MV-4-11 (cell line): Measurements from ENCODE around the gene INPP5A.

Source experiments
- DNase-seq: peaks from one replicate; lab custom pipeline; 2025; lab: John Stamatoyannopoulos, UW

The INPP5A gene

DNA sequence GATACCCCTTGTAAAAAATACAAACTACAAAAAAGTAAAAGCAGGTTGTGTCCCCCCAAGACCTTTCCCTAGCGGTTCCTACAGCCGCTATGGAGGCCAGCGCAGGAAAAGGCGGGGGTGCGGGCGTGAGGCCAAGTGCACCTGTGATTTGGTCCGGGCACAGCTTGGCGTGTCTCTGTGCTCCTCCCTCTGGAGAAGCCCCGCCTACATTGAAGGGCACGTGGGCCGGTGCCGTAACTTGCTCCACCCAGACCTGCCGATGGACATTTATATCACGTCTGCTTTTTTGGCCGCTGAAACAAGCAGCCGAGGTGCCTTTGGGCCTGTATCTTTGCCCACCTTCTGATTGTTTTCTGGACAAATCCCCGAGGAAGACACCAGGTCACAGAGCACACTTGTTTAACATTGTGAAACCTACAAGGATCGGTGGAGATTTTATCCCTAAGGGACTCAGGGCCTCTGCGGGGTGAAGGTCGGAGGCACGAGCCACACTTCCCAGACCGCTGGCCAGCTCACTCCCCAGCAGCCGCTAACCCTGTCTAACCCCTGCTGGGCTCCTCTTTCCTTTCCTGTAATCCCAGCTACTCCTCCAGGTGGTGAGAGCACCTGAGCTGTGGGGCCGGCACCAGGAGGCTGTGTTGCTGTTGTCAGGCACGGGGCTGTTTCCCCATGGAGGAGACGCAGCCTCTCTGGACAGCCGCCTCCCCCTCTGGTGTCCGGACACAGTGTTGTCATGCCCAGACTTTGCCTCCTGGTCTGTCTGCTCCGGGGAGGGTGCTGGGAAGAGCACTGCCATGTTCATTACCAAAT lies 18.8 kb upstream of the INPP5A start:
- DNase-seq, result no peak

DNA sequence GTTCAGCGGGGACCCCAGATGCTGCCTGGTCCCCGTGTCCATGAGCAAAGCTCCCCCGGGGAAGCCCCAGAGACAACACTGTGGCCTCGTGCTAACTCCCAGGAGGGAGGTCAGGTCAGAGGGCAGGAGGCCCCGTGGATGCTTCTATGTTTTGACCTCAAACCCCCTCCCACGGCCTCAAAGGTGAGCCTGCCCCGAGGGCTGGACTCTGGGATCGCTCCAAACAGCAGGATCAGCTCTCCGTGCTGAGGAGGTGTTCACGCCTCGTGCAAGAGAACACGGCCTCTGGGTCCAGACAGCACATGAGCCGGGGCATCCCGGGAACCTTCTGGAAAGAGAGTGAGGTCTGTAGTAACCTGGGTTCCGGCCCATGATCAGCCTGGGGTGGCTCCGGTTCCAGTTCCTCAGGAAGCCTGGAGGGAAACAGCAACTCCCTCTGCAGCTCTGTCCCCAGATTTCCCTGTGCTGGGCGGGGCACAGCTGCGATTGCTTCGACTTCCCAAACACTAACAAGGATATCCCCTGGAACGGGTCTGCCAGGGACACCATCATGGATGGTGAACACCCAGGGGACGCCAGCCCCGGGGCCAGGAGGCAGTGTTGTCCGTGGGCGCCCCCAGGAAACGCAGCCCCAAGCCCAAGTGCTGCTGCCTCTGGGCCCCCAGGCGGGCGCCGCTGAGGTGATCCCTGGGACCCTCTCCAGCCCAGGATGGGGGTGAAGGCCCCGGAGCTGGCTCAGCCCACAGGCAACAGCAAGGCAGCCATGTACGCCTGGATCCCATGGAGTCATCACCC lies 18.0 kb upstream of the INPP5A start:
- no peak for DNase-seq

DNA sequence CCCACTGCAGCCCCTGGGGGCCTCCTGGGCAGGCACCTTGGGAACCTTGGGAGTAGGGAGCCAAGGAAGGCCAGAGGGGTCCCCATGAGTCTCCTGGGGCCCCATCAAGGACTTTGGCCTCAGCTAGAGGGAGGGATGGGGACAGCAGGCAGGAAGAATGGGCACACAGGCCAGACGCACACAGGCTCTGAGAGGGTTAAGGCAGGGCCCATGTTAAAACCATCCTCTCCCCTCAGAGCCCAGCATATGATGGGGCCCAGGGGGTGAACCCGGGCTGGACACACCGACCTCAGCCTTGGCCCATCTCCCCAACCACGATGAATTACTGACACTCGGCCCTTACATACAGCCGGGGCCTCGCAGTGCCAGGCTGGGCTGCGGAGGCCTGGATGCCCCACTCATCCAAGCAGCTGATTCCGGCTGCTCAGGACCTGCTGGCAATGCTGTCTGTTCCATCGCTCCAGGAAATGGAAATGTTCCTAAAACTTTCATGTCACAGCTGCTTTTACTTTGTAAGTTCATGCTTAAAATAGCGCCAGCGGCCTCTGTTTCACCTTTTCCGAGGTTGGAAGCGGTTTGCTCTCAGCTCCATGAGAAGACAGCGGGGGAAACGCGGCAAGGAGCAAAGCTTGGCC lies 17.3 kb upstream of the INPP5A start:
- DNase-seq, result peak; percentile 46

DNA sequence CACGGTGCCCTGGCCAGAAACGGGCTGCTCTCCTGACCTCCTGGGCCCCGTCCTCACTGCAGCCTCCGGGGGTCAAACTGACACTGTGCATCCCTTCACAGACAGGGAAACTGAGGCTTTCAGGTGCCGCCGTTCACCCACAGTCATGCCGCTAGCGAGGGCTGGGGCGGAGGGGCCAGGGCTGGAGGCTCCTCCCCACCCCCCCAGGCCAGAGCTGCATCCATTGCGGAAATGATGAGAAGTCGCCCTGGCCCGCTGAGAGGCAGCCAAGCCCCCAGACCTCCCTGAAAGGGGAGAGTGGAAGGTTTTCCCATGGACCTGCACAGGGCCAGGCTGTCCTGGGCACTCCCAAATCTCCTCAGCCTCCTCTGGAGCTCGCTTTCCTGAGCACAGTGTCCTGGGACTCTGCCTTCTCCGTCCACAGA lies 16.5 kb upstream of the INPP5A start:
- DNase-seq, result no peak

DNA sequence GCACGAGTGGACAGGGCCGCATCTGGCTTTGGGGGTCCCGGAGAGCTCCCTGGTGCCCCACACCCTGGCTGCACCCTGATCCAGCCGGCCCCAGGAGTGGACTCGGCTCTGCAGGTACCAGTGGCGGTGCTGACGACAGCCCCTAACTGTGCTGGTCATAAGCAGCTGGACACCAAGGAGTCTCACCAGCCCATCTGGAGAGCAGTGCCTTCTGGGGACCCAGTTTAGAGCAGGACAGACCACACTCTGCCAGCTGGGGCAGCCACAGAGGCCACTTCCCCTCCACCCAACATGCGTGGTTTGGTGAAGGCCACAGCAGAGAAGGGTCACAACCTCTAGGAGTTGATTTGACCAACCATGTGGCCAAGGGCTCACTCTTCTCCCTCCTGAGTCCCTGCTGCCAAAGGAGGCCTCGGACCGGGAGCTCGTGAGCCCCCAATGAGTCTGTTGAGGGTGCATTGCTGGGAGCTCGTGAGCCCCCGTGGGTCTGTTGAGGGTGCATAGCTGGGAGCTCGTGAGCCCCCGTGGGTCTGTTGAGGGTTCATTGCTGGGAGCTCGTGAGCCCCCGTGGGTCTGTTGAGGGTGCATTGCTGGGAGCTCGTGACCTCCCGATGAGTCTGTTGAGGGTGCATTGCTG lies 16.0 kb upstream of the INPP5A start:
- DNase-seq, result peak; percentile 78

DNA sequence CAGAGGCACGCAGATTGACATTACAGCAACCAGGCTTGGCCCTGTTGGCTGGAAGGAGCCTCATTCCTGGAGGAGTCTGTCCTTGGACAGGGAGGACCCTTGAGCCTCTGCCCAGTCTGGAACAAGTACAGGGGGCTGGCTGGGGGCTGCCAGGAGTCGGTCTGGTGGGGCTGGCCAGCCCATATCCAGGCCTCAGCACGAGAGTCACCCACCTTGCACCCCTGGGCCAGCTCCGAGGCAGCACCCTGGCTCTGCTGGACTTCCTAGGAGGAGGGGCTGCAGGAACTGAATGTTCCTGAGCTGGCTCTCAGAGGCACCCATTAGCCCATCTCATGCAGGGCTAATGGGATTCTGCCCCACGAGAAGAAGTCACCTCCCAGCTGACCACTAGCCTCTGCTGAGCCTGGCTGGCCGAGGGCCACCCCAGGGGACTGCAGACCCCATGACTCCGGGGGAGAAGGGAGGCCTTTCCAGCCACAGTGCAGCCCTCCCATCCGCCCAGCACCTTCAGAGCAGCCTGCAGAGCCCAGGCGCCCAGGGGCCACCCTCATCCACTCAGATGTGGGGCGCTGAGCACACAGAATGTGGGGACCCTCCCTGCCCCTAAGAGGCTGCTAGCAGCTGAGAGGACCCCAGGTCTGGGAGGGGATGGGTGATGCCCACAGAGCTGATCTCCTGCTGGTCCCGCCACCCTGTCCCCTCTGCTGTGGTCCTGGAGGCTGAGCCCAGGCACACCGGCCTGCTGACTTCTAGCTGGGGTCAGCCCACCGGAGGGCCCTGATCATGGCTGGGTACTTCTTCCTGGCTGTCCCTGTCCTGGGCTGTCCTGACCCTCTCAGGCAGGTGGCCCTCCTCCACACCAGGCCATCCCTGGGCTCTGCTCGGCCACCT lies 14.8 kb upstream of the INPP5A start:
- DNase-seq, result no peak

DNA sequence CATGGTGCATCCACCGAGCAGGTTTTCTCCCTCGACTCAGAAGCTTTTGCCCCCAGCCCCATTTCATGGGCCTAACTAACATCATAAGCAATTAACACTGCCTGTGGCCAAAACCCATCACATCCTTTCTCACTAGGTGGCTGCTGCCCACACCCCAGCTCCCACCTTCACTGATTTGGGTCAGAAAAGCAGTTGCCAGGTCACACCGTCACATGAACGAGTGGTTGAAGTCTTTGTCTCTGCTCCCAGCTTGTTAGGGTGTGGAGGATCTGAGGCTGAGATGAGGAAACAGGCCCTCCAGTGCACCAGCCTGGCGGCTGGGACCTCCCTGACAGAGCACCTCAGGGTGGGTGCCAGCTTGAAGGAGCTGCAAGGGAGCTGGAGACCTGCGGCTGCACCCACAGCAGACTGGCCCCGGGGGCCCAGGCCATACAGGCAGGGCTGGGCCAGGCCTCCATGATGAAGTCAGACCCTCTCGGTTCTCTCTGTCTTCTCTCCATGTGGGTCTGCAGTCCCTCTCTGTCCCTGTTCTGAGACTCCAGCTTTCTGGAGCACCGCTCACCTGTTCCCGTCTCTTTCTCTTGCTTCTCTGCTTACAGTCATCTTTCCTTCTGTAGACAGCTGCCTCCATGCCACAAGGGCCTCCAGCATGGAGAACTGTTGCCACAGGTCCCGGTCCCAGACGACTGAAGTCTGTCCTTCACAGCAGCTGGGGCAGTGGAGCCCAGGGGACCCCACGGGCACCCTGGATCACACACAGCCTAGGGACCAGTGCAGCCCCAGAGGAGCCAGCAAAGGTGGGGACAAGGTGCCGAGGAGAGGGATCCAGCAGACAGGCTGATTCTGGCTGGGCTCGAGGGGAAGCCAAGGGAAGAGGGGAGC lies 13.8 kb upstream of the INPP5A start:
- no peak for DNase-seq

DNA sequence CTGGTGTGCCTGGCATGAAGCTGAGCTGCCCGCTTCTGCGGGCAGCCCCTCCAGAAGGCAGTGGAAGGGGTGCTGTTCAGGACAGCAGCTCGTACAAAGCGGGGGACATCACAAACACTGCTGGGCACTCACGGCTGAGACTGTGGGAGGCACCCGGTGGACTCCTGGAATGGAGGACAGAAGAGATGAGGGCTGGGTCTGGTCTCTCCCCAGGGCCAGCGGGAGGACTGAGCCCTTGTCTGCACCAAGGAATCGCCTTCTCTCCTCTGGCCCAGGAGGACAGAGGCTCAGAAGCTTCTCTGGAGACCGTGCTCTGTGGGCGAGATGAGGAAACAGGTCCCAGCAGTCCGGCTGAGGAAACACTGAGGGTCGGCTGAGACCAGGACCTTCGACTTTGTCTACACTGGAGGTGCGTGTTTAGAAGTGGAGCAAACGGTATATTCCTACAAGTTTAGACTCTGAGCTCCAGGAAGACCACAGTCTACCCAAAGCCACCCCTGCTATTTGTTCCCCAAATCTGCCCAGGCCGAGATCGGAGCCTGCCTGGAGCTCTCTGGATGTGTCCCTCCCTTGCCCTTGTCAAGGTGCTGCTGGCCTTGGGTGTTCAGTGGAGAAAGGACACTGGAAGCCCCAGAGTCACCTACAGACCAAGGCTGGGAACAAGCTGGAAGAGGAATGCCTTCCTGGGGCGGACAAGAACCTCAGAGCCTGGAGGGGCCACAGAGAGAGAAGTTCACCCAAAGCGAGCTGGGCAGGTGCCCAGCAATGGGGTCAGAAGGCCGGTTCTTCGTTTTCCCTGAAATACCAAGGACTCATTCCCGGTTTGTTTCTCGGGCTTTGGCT lies 12.9 kb upstream of the INPP5A start:
- no peak for DNase-seq

DNA sequence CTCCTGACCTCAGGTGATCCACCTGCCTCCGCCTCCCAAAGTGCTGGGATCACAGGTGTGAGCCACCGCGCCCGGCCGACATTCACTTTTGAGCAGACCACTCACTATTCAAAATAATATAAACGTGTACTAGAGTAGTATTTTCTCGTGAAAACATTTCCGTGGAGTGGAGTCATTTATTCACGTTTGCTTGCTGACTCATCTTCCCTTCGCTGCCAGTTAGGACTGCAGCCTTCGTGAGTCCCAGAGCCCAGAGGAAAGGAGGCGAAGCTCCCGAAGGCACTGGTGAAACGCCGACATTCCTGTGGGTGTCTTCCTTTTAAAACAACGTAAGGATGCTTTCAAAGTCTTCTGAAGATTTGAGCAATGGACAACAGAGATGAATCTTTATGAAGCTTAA lies 10.9 kb upstream of the INPP5A start:
- no peak for DNase-seq

DNA sequence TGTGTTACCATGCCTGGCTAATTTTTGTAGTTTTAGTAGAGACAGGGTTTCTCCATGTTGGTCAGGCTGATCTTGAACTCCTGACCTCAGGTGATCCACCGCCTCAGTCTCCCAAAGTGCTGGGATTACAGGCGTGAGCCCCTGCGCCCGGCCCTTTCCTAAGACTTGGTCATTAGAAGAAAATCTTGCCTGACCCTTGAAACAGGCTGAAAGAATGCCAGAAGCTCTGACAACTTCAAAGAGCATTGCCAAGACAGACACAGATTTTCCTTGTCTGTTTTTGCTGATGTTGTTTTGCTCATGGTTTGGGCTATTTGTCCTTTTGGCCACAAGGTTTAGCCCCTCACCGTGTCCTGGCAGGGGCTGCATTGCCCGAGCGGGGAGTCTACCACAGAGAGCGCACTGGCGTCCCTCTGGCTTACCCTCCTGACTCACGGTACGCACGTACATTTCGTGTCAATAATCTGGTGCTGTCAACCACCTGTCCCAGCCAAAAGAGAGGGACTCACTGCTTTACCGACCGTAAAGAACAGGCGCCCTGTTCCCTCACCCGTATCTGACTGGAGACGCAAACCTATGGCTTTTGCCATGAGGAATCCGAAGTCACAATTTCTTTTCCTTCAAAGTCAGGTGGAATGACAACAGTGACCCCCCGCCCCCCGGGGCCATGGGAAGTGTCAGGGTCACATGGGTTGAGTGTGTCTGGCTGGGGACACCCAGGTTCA lies 10.1 kb upstream of the INPP5A start:
- no peak for DNase-seq

DNA sequence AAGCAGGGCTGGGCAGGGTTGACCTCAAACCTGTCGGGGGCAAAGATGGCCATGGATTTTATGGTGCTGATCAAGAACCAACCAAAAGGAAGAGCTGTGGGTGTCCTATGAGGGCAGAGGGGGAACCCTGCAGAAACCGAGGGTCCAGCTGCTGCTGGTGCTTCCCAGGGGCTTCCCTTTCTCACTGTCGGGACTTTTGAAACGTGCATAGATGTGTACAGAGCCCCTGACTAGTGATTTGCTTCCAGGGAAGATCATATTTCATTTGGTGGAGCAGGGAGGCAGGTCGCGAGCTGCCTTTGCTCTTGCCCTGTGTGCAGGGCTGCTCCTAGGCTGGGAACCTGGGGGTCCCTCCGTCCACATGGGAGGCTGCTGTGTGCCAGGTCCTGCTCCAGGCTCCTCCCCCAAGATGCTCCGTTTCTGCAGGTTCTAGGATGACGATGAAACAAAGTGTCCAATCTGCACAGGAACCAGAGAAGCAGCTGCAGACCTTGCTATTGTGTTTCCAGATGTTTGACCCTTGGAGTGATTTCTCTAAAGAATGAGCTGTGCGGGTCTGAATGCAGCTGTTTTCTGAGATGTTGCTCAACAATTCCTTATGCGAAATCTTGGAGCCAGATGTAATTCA lies 9.4 kb upstream of the INPP5A start:
- DNase-seq, result no peak

DNA sequence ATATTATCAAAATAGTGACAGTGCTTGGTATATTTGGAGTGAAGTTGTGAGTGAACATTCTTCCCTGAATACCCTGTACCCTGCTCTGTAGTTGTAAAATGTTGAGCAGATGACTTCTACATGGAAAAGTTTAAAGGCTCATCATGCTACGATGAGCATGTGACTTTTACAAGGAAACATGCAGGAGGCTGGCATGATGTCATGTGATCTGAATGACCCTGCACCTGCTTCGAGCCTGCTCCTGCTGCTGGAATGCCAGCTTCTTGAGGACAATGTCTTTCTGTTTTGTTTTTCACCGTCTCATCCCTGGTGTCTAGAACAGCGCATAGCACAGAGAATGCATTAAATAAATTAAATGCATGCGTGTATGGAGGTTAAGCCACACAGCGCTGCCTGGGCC lies 5.4 kb upstream of the INPP5A start:
- DNase-seq, result no peak

DNA sequence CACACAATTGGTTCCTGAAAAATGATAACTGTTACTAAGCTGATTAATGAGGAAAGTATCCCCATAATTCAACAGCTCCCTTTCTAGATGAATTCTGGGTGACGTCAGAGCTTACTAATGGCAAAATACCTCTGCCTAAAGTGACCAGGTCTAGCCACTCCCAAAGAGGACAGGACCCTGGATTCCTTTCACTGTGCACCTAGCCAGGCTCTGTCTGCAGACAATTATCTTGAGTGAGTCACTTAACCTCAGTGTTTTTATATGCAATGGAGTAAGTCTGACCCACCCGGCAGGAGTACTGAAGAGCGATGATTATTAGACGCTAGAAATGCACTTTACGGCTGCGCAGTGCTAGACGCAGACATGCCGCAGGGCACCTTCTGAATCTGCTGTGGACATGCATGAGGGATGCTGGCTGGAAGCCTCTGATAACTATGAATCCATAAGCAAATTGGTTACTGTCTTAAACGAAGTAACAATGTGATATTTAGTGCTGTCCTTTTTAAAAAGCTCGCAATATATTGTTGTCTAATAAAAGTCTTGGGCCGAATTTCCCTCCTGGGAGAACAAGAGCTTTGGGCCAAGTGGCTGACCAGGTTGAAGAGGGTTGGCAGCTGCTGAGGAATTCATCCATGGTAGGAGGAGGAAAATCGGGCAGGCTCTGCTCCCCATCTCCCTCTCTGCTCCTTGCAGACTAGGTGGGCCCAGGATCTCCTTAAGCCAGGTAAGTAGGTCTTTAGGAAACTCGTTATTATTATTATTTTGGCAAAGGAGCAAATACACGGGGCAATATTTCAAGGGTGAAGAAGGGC lies 4.6 kb upstream of the INPP5A start:
- no peak for DNase-seq

DNA sequence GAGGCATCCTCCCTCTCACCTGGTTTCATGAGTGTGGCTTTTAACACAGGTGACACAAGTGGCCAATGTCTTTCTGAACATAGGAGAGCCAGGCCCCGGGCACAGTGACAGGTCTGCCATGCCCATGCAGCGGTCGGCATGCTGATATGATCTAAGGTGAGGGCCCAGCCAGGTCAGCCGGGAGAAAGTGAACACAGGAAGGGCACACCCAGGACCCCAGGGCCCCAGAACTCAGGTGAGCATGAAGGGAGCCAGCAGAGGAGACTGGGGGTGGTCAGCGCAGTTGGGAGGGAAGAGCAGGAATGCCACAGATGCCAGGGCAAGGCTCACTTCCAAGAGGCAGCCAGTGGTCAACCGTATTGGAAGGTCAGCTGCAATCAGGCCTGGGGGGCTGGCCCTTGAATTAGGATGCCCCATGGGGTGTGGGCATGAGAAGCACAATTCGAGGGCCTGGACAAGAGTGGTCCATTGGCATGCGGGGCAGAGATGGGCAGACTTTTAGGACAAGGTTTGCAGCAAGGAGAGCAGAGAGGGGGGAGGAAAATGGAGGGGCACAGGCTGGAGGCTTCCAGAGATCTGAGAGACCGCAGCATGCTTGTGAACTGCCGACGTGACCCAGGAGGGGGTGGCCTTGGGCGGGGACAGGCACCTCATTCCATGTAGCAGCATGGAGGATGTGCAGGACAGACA lies 3.9 kb upstream of the INPP5A start:
- DNase-seq, result no peak

DNA sequence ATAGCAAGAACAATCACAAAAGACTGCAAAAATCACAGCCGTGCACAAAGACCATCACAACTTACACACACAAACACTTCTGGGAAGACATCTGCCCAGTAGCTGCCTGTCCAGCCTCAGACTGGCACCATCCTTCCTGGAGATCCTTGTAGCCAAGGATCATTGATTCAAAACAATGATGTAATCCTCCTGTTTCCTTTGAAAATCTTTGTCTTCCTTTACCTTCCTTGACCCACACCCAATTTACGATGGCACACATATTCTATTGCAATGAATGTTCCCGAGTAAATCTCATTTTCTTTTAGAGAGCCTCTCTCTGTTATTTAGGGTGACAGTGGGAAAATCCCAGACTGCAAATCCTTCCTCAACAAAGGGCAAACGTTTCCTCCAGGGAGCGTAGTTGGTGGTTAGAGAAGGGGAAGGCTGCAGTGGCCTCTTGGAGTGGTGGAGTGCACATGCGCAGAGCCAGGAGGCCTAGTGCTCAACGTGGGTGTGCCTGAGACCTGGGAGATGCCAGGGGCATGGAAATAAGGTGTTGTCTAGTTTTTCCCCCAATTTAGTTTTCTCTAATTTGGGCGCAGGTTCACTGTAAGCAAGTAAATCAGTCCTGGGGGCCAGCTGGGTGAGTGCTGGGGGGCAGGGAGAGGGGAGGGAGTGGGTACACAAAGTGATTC lies 3.1 kb upstream of the INPP5A start:
- DNase-seq, result no peak

DNA sequence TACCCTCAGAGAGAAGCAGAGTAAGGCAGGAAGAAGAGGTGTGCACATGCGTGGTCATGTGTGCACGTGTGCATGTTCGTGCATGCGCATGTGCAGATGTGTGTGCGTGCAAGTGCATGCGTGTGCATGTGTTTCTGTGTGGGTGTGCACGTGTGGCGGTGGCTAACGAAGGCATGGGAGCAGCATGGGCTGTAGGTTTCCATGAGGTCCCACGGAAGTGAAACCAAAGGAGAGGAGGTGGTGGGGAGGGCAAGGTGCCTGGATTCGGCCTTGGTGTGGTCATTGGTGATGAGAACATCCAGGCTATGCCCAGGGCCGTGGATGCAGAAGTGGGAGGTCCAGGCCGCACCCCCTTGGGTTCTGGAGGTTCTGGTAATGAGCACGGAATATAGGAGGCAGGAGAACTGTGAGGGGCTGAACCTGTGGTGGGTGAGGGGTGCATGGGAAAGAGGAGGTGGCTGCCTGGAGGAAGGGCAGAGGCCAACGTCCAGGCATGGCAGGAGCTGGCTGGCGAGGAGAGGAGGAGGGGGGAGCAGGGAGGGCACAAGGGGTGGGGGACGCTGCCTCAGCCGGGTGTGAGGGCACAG lies 2.4 kb upstream of the INPP5A start:
- DNase-seq, result no peak
